IMR-90 (cell line): ENCODE measurements around the gene HEXA. TPM values are rescaled to one million over a fixed set of nuclear protein-coding genes. Genes with fewer than 3 reads are reported as not detected.

Source experiments
- ATAC-seq: fragments of 200-7000 bp; cut with Tn5 transposase; 2 replicates; pipeline ENCODE4 v1.9.1; 2020; ENCODE audit warnings: low read depth, mild to moderate bottlenecking, moderate library complexity
- BruUV-seq: library from RNA; stranded (reverse); fragments of 400-500 nt; replicated peaks from 2 replicates; lab custom pipeline; 2021; lab: Mats Ljungman, UMichigan
- CTCF ChIA-PET: fragments of 300-600 bp; formaldehyde crosslinking; extraction: SDS; loops from one replicate; lab custom pipeline; 2021; ENCODE audit warnings: antibody characterized with exemption; lab: Yijun Ruan, JAX
- POLR2A ChIA-PET: fragments of 300-600 bp; sonication (Branson Sonifier 250); formaldehyde crosslinking; loops from one replicate; lab custom pipeline; 2022; ENCODE audit warnings: antibody characterized with exemption; ENCODE audit not compliant: unreplicated experiment; lab: Charles Lee
- DNase-seq: peaks from one replicate; pipeline ENCODE4 v3.0.0; 2013
- H2AFZ ChIP-seq: replicated peaks from 2 replicates; pipeline ENCODE3; 2013; ENCODE audit warnings: low read length, mild to moderate bottlenecking; ENCODE audit not compliant: poor library complexity
- H2AK5ac ChIP-seq: 2 replicates; pipeline ENCODE4 v1.6.1; 2013; ENCODE audit warnings: low read depth, low read length, inconsistent platforms
- H2AK9ac ChIP-seq: replicated peaks from 2 replicates; pipeline ENCODE3; 2013; ENCODE audit warnings: mild to moderate bottlenecking, low read depth, low read length, moderate library complexity; ENCODE audit not compliant: poor library complexity
- H2BK120ac ChIP-seq: 2 replicates; pipeline ENCODE4 v1.6.1; 2013; ENCODE audit warnings: low read depth, low read length, inconsistent platforms
- H2BK15ac ChIP-seq: 3 replicates; pipeline ENCODE4 v1.6.1; 2013; ENCODE audit warnings: low read depth, low read length, inconsistent platforms
- H2BK20ac ChIP-seq: 2 replicates; pipeline ENCODE4 v1.6.1; 2013; ENCODE audit warnings: low read depth, mild to moderate bottlenecking, inconsistent platforms, low read length, moderate library complexity
- H2BK5ac ChIP-seq: 2 replicates; pipeline ENCODE4 v1.6.1; 2013; ENCODE audit warnings: mild to moderate bottlenecking, low read depth, low read length, inconsistent platforms; ENCODE audit not compliant: poor library complexity, severe bottlenecking
- H3K14ac ChIP-seq: replicated peaks from 2 replicates; pipeline ENCODE4 v1.6.1; 2013; ENCODE audit warnings: low read depth, low read length, inconsistent platforms
- H3K18ac ChIP-seq: 2 replicates; pipeline ENCODE4 v1.6.1; 2013; ENCODE audit warnings: low read depth, low read length, control low read depth
- H3K23ac ChIP-seq: 2 replicates; pipeline ENCODE4 v1.6.1; 2013; ENCODE audit warnings: low read depth, low read length, inconsistent platforms
- H3K27ac ChIP-seq: 2 replicates; pipeline ENCODE4 v1.5.1; 2013; ENCODE audit warnings: mild to moderate bottlenecking, control low read depth, low read length; ENCODE audit not compliant: insufficient read depth
- H3K27me3 ChIP-seq: 2 replicates; pipeline ENCODE4 v1.6.1; 2013; ENCODE audit warnings: low read length; ENCODE audit not compliant: control insufficient read depth, insufficient read depth
- H3K36me3 ChIP-seq: 2 replicates; pipeline ENCODE4 v1.6.1; 2013; ENCODE audit warnings: low read length, mixed read lengths; ENCODE audit not compliant: control insufficient read depth, insufficient read depth
- H3K4ac ChIP-seq: 2 replicates; pipeline ENCODE4 v1.6.1; 2013; ENCODE audit warnings: low read depth, low read length, inconsistent platforms
- H3K4me1 ChIP-seq: 2 replicates; pipeline ENCODE4 v1.6.1; 2013; ENCODE audit warnings: low read length, mixed read lengths; ENCODE audit not compliant: control insufficient read depth, insufficient read depth
- H3K4me2 ChIP-seq: 2 replicates; pipeline ENCODE4 v1.6.1; 2013; ENCODE audit warnings: low read depth, mild to moderate bottlenecking, control low read depth, low read length, moderate library complexity
- H3K4me3 ChIP-seq: 2 replicates; pipeline ENCODE4 v1.5.1; 2013; ENCODE audit warnings: low read depth, mild to moderate bottlenecking, control low read depth, low read length, moderate library complexity; ENCODE audit not compliant: insufficient read depth
- H3K56ac ChIP-seq: 2 replicates; pipeline ENCODE4 v1.6.1; 2013; ENCODE audit warnings: low read length, inconsistent platforms; ENCODE audit not compliant: insufficient read depth; ENCODE audit errors: extremely low read depth
- H3K79me1 ChIP-seq, 2 experiments: 2 replicates each; pipeline ENCODE4 v1.6.1; 2013; ENCODE audit warnings: low read length in 2 of 2, inconsistent platforms in 1 of 2, low read depth in 1 of 2
- H3K9ac ChIP-seq: 2 replicates; pipeline ENCODE4 v1.6.1; 2013; ENCODE audit warnings: low read depth, low read length, control low read depth
- H3K9me1 ChIP-seq: 2 replicates; pipeline ENCODE4 v1.6.1; 2013; ENCODE audit warnings: low read length, inconsistent platforms; ENCODE audit not compliant: insufficient read depth
- H3K9me3 ChIP-seq: 2 replicates; pipeline ENCODE4 v1.6.1; 2013; ENCODE audit warnings: low read length; ENCODE audit not compliant: control insufficient read depth, insufficient read depth
- H4K20me1 ChIP-seq: 2 replicates; pipeline ENCODE4 v1.6.1; 2013; ENCODE audit warnings: low read length, inconsistent platforms; ENCODE audit not compliant: insufficient read depth
- H4K5ac ChIP-seq: 2 replicates; pipeline ENCODE4 v1.6.1; 2013; ENCODE audit warnings: mild to moderate bottlenecking, low read depth, low read length, control low read depth
- H4K8ac ChIP-seq, 2 experiments: 2 replicates each; pipeline ENCODE4 v1.6.1; 2013; ENCODE audit warnings: low read depth in 2 of 2, low read length in 2 of 2, control low read depth in 1 of 2, inconsistent platforms in 1 of 2
- H4K91ac ChIP-seq: 2 replicates; pipeline ENCODE4 v1.6.1; 2013; ENCODE audit warnings: low read depth, low read length, inconsistent platforms; ENCODE audit not compliant: insufficient read depth
- CEBPB ChIP-seq: IDR thresholded peaks from 2 replicates; pipeline ENCODE4 v1.6.1; 2012; ENCODE audit warnings: low read depth, low read length, improper control_type of control experiment
- MAZ ChIP-seq: IDR thresholded peaks from 2 replicates; pipeline ENCODE4 v1.6.1; 2012; ENCODE audit warnings: low read depth, mild to moderate bottlenecking, low read length, improper control_type of control experiment, moderate library complexity, borderline replicate concordance
- MXI1 ChIP-seq: IDR thresholded peaks from 2 replicates; pipeline ENCODE4 v1.6.1; 2012; ENCODE audit warnings: low read depth, mild to moderate bottlenecking, low read length, moderate library complexity, borderline replicate concordance
- RFX5 ChIP-seq: IDR thresholded peaks from 2 replicates; pipeline ENCODE4 v1.8.0; 2012; ENCODE audit warnings: low read depth, mild to moderate bottlenecking, low read length, moderate library complexity
- whole genome bisulfite sequencing, 2 experiments: methylation state at CpG; one replicate each; pipeline versions ENCODE4 v1.1.5 to v1.1.7; 2013; ENCODE audit warnings: missing lambda C conversion rate in 2 of 2; ENCODE audit not compliant: insufficient read length in 1 of 2; ENCODE audit errors: extremely low coverage in 2 of 2; 5-methylcytosine and 5-hydroxymethylcytosine counted together
- dilution Hi-C: fragments of 300-500 bp; cut with HindIII; formaldehyde crosslinking; loops from one replicate; pipeline ENCODE4 v1.14.3; 2018; ENCODE audit warnings: low sequenced_read_pairs; ENCODE audit not compliant: unreplicated experiment
- in situ Hi-C: fragments of 300-500 bp; cut with MboI; formaldehyde crosslinking; loops from 3 replicates; pipeline ENCODE4 v1.14.3; 2019; ENCODE audit warnings: low sequenced_read_pairs, inconsistent platforms, mixed read lengths
- intact Hi-C: fragments of 100-400 bp; cut with micrococcal nuclease; formaldehyde crosslinking; loops from 2 replicates; pipeline ENCODE4 v1.10.0; 2022
- polyA plus RNA-seq, 3 experiments: library from polyadenylated mRNA; depleted of rRNA; stranded (reverse); fragments of >200 nt; gene quantifications; 2 replicates each; pipeline ENCODE4 v1.2.3, GENCODE V29; 2012; ENCODE audit warnings: low replicate concordance in 1 of 3
- total RNA-seq: library from RNA; depleted of rRNA; stranded (reverse); fragments of >200 nt; gene quantifications from 2 replicates; pipeline ENCODE4 v1.2.3, GENCODE V29; 2012

HEXA gene
- total and polyA plus RNA-seq, 2 of the 4 experiments (the other 2 are of a cell fraction) = 19.4 to 115 TPM

GRCh38 chr15:72319360-72319984 is 56.3 kb downstream of the HEXA start:
- DNase-seq (peak; percentile 47), ATAC-seq (peak; percentile 89)
- Histone ChIP-seq H4K20me1 (0 out of 2 replicates have a peak, but pooled peaks cover 5% of the 10 kb centered on the region), H3K56ac (no peak overlapping the region), H3K4me3 (peak overlapping the region; percentile 21), H4K8ac (no peak overlapping the region), H3K9me1 (no peaks in the 10 kb centered on the region; the same call in 1 of the 2 replicates), H4K5ac (no peak overlapping the region), H3K27ac (no peak overlapping the region), H4K91ac (no peak overlapping the region), H3K4me2 (no peak overlapping the region), H2BK120ac (no peak overlapping the region), H2BK15ac (no peak overlapping the region), H3K14ac (no peak overlapping the region), H2AFZ (peak overlapping the region; percentile 79), H3K79me1 (no peaks in the 10 kb centered on the region), H2BK5ac (no peak overlapping the region), H3K23ac (no peak overlapping the region), H3K4ac (no peak overlapping the region), H2BK20ac (no peak overlapping the region), H3K9me3 (no peaks in the 10 kb centered on the region), H3K4me1 (no peaks in the 10 kb centered on the region), H2AK5ac (no peak overlapping the region), H3K18ac (no peak overlapping the region), H3K9ac (no peak overlapping the region), H3K27me3 (peaks cover 22% of the 10 kb centered on the region), H3K36me3 (no peaks in the 10 kb centered on the region), H2AK9ac (no peak overlapping the region)
- 8% methylated on average over 28 of the region's 48 CpGs; no CpG with 5 or more reads in 1 of the 2 experiments for WGBS, 2 experiments
- ChIA-PET CTCF (no interaction called here), POLR2A (no interaction called here)
- no TSS peak for BruUV-seq
- dilution Hi-C loops = no loop called here
- intact Hi-C loops = no loop called here
- in situ Hi-C loops = no loop called here
- TF ChIP-seq RFX5 (no peak), CEBPB (no peak), MXI1 (peak; percentile 96), MAZ (no peak)
